ENCODE results near the gene GSX1.
"Not testable (repeated sequence)": the region's sequence is repeated elsewhere in the genome, so short reads cannot be mapped to it uniquely, and the experiment has no call there.

The GSX1 gene

GRCh38 chr13:27794921-27795717, 2.8 kb downstream of the GSX1 start:
- no peak for DNase-seq (ENCODE audit: low read depth)

GRCh38 chr13:27795718-27796019, 3.4 kb downstream of the GSX1 start:
- no peak for DNase-seq (ENCODE audit: low read depth)

- no peak for DNase-seq (ENCODE audit: low read depth)
These were observed 4.4 kb downstream of the GSX1 start for GRCh38 chr13:27796544-27797227.

- no peak for DNase-seq (ENCODE audit: low read depth)
These were observed 4.9 kb downstream of the GSX1 start for GRCh38 chr13:27797228-27797624.

GRCh38 chr13:27806744-27807387, 14.6 kb downstream of the GSX1 start:
- no peak for DNase-seq (ENCODE audit: low read depth)

GRCh38 chr13:27808851-27809550, 16.7 kb downstream of the GSX1 start:
- no peak for DNase-seq (ENCODE audit: low read depth)

- no peak for DNase-seq (ENCODE audit: low read depth)
These were observed 17.7 kb downstream of the GSX1 start for GRCh38 chr13:27810009-27810408.

GRCh38 chr13:27810461-27810860, 18.2 kb downstream of the GSX1 start:
- DNase-seq (ENCODE audit: low read depth) = no peak

- no peak for DNase-seq (ENCODE audit: low read depth)
These were observed 21.5 kb downstream of the GSX1 start for GRCh38 chr13:27813826-27814225.

GRCh38 chr13:27817832-27818231, 25.5 kb downstream of the GSX1 start:
- DNase-seq (ENCODE audit: low read depth) = not testable (repeated sequence)

- DNase-seq (ENCODE audit: low read depth) = no peak
These were observed 28.5 kb downstream of the GSX1 start for GRCh38 chr13:27820524-27821482.

- DNase-seq (ENCODE audit: low read depth) = no peak
These were observed 29.3 kb downstream of the GSX1 start for GRCh38 chr13:27821566-27821965.

- no peak for DNase-seq (ENCODE audit: low read depth)
These were observed 30.1 kb downstream of the GSX1 start for GRCh38 chr13:27822258-27822872.

- DNase-seq (ENCODE audit: low read depth) = no peak
These were observed 30.6 kb downstream of the GSX1 start for GRCh38 chr13:27822873-27823311.

- no peak for DNase-seq (ENCODE audit: low read depth)
These were observed 31.8 kb downstream of the GSX1 start for GRCh38 chr13:27824121-27824520.

GRCh38 chr13:27825072-27825471, 32.8 kb downstream of the GSX1 start:
- DNase-seq (ENCODE audit: low read depth) = no peak

- peak; percentile 5 for DNase-seq (ENCODE audit: low read depth)
These were observed 34.4 kb downstream of the GSX1 start for GRCh38 chr13:27826379-27827353.

- no peak for DNase-seq (ENCODE audit: low read depth)
These were observed 35.4 kb downstream of the GSX1 start for GRCh38 chr13:27827646-27828045.

GRCh38 chr13:27830010-27830409, 37.7 kb downstream of the GSX1 start:
- no peak for DNase-seq (ENCODE audit: low read depth)

- no peak for DNase-seq (ENCODE audit: low read depth)
These were observed 40.9 kb downstream of the GSX1 start for GRCh38 chr13:27833206-27833605.

Measured in HS-5 (cell line).